Measurements from ENCODE around the gene TRAF7.

DNA sequence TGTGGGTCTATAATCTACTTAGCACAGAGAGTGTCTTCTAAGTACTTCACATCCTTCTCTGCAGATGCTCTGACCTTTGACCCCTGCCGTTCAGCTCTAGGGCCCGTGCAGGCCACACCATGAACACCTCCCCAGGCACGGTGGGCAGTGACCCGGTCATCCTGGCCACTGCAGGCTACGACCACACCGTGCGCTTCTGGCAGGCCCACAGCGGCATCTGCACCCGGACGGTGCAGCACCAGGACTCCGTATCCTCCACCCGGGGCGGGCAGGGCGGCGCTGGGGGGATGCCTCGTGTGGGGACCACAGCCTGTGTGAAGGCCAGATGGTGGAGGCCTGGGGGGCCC, 50.4 kb downstream of the TRAF7 start:
- no peak for TF ChIP-seq CTCF (IDR thresholded peaks at IDR 0.05)
- TF ChIP-seq POLR2A (IDR thresholded peaks at IDR 0.05): no peak

Measured in ovary (tissue), 3 donors.